Pancreas (tissue), 10 donors: ENCODE measurements around the gene MECP2. TPM values are rescaled to one million over a fixed set of nuclear protein-coding genes. Genes with fewer than 3 reads are reported as not detected.

ENCODE experiments used
- ATAC-seq, 4 donors: fragments of 200-7000 bp; cut with Tn5 transposase; one replicate each; pipeline versions ENCODE4 v1.8.0 to v1.9.1; 2020; ENCODE audit warnings: mild to moderate bottlenecking in 4 of 4, moderate library complexity in 4 of 4
- DNase-seq, 6 donors: peaks; one replicate each; pipeline ENCODE4 v3.0.0-alpha.2; 2020
- FAIRE-seq: peaks from 2 replicates; lab custom pipeline; 2012; peaks lifted over from hg19 to GRCh38; lab: Jason Lieb, UNC
- H3K27ac ChIP-seq, 4 donors: fragments of 200-600 bp; sonication (generic); 1 replicate in 3 of 4; 2 replicates in 1 of 4; pipeline versions ENCODE4 v1.5.0 to v1.8.0; 2020
- H3K27me3 ChIP-seq, 4 donors: fragments of 200-600 bp; one replicate each; pipeline ENCODE4 v1.8.0; 2021
- H3K36me3 ChIP-seq, 3 donors: fragments of 200-600 bp; sonication (generic) in 1 of 3; one replicate each; pipeline versions ENCODE4 v1.5.0 to v1.8.0; 2020 to 2021
- H3K4me1 ChIP-seq, 3 donors: fragments of 200-600 bp; one replicate each; pipeline ENCODE4 v1.8.0; 2021
- H3K4me3 ChIP-seq, 4 donors: fragments of 200-600 bp; sonication (generic) in 2 of 4; one replicate each; pipeline versions ENCODE4 v1.5.0 to v1.8.0; 2020 to 2021
- H3K9me3 ChIP-seq, 4 donors: fragments of 200-600 bp; one replicate each; pipeline ENCODE4 v1.8.0; 2021
- CTCF ChIP-seq, 4 donors: fragments of 200-600 bp; sonication (generic) in 3 of 4; IDR thresholded peaks; one replicate each; pipeline versions ENCODE4 v1.5.0 to v1.8.0; 2021; ENCODE audit warnings: antibody characterized with exemption in 4 of 4
- WGBS, 2 donors: extraction: QIAGEN DNeasy Blood & Tissue Kit; methylation state at CpG; one replicate each; pipeline ENCODE4 v1.1.7; 2013; 5-methylcytosine and 5-hydroxymethylcytosine counted together
- intact Hi-C, 3 donors: fragments of 100-400 bp; cut with DNase I; formaldehyde crosslinking; loops; one replicate each; pipeline versions ENCODE4 v1.11.1 to v1.14.2; 2022
- polyA plus RNA-seq, 2 donors: library from polyadenylated mRNA; stranded (reverse); fragments of 200-250 nt; gene quantifications; one replicate each; pipeline ENCODE4 v1.2.3, GENCODE V29; 2013
- total RNA-seq, 6 donors: library from RNA; stranded (reverse); fragmentation: NEBNext Ultra II Directional in 4 of 6; extraction: Animal tissue kit (Norgen Biotek cat#: 25700) in 4 of 6; gene quantifications; one replicate each; pipeline versions ENCODE4 v1.2.1 to v1.2.4, GENCODE V29; 2021 to 2023
- donor health status: healthy with polysubstance abuse.
- donor health status: DM: no; HTN: no; CAD: no; lungs with moderate emphysema.
- donor health status: DM: no; HTN: no; CAD: no.
- donor health status: control.
- donor health status: control.
- donor health status: Bipolar disorder and iron deficiency.
- donor health status: DM: yes; HTN: yes; CAD: no.
- donor health status: DM: no; HTN: no; CAD: no.
- donor health status: DM: no; HTN: no; CAD: no.
- donor health status: DM: yes; HTN: yes; CAD: no.

MECP2 gene
- total and polyA plus RNA-seq, 8 donors: 17.7 to 30.8 (median 22.1) TPM

GRCh38 chrX:154012336-154012991, 85.1 kb downstream of the MECP2 start:
- no peak for FAIRE-seq
- no peaks in the 10 kb centered on the region for H3K36me3 ChIP-seq
- H3K4me1 ChIP-seq: peaks cover 0 to 5% (median 0%) of the 10 kb centered on the region in 3 donors
- peak overlapping the region; percentile 27 to 55 (median 43) for H3K27ac ChIP-seq
- no peak for TF ChIP-seq CTCF (IDR thresholded peaks at IDR 0.05)
- H3K4me3 ChIP-seq: no peak overlapping the region
- intact Hi-C loops: no loop called here
- H3K9me3 ChIP-seq: no peaks in the 10 kb centered on the region
- DNase-seq: peak in 4 of 6 donors; percentile 58 to 81 (median 64)
- ATAC-seq: peak; percentile 44 to 65 (median 58)
- H3K27me3 ChIP-seq: peaks cover 0 to 4% (median 0%) of the 10 kb centered on the region in 4 donors
- 66 to 72% methylated on average over 15 to 17 of the region's 17 CpGs for WGBS, 2 donors

- FAIRE-seq: no peak
- H3K4me1 ChIP-seq: peaks cover 0 to 5% (median 0%) of the 10 kb centered on the region in 3 donors
- intact Hi-C loops: no loop called here
- H3K27ac ChIP-seq: peak overlapping the region; percentile 1 to 55 (median 38)
- no peaks in the 10 kb centered on the region for H3K36me3 ChIP-seq
- no peak overlapping the region for H3K4me3 ChIP-seq
- WGBS, 2 donors: 70 to 76% methylated on average over 18 of the region's 18 CpGs
- no peaks in the 10 kb centered on the region for H3K9me3 ChIP-seq
- TF ChIP-seq CTCF (IDR thresholded peaks at IDR 0.05): no peak
- no peak for ATAC-seq
- peak in 1 of 6 donors; percentile 57 for DNase-seq
- H3K27me3 ChIP-seq: peaks cover 0 to 4% (median 0%) of the 10 kb centered on the region in 4 donors
Observed at GRCh38 chrX:154011376-154012335, 85.9 kb downstream of the MECP2 start.

- no peak for TF ChIP-seq CTCF (IDR thresholded peaks at IDR 0.05)
- FAIRE-seq (no peak), DNase-seq (peak in 4 of 6 donors; percentile 41 to 75 (median 52)), ATAC-seq (peak; percentile 64 to 71 (median 68))
- intact Hi-C loops: no loop called here
- Histone ChIP-seq H3K4me3 (no peak overlapping the region), H3K4me1 (peaks cover 0 to 5% (median 0%) of the 10 kb centered on the region in 3 donors), H3K27ac (peak overlapping the region in 3 of 4 donors; percentile 27 to 58 (median 41)), H3K27me3 (peaks cover 0 to 4% (median 0%) of the 10 kb centered on the region in 4 donors), H3K9me3 (no peaks in the 10 kb centered on the region), H3K36me3 (no peaks in the 10 kb centered on the region)
- WGBS, 2 donors: 65 to 66% methylated on average over 18 of the region's 18 CpGs
Observed at GRCh38 chrX:154010330-154011087, 87.0 kb downstream of the MECP2 start.

GRCh38 chrX:154008521-154008920, 89.0 kb downstream of the MECP2 start:
- peaks cover 0 to 5% (median 0%) of the 10 kb centered on the region in 3 donors for H3K4me1 ChIP-seq
- no peaks in the 10 kb centered on the region for H3K27me3 ChIP-seq
- H3K9me3 ChIP-seq: no peaks in the 10 kb centered on the region
- no peak for DNase-seq
- ATAC-seq: no peak
- WGBS, 2 donors: 62 to 67% methylated on average over 4 of the region's 4 CpGs
- FAIRE-seq: no peak
- H3K36me3 ChIP-seq: no peaks in the 10 kb centered on the region
- TF ChIP-seq CTCF (IDR thresholded peaks at IDR 0.05): no peak
- intact Hi-C loops: no loop called here
- no peak overlapping the region for H3K27ac ChIP-seq
- no peak overlapping the region for H3K4me3 ChIP-seq
